GM12878 (cell line): ENCODE results near the gene SLC26A8. TPM values are rescaled to one million over a fixed set of nuclear protein-coding genes. Genes with fewer than 3 reads are reported as not detected.

Source experiments
- ATAC-seq: fragments of 200-7000 bp; cut with Tn5 transposase; 3 replicates; pipeline ENCODE4 v1.9.1; 2020; ENCODE audit warnings: mild to moderate bottlenecking, moderate library complexity
- BruUV-seq: library from RNA; stranded (reverse); fragments of 400-500 nt; replicated peaks from 2 replicates; lab custom pipeline; 2021; lab: Mats Ljungman, UMichigan
- CTCF ChIA-PET: fragments of 300-600 bp; sonication (Branson Sonifier 250); formaldehyde crosslinking; extraction: SDS; loops from one replicate; lab custom pipeline; 2021; ENCODE audit warnings: inconsistent platforms; lab: Yijun Ruan, JAX
- POLR2A ChIA-PET: fragments of 350-600 bp; formaldehyde crosslinking; extraction: SDS; loops from one replicate; lab custom pipeline; 2021; ENCODE audit warnings: inconsistent platforms; lab: Charles Lee
- RAD21 ChIA-PET: fragments of 300-600 bp; sonication (Branson Sonifier 250); formaldehyde crosslinking; loops from one replicate; lab custom pipeline; 2023; ENCODE audit warnings: antibody characterized with exemption; ENCODE audit not compliant: unreplicated experiment; lab: Charles Lee
- SMC1A ChIA-PET: fragments of 300-600 bp; sonication (Branson Sonifier 250); formaldehyde crosslinking; loops from one replicate; lab custom pipeline; 2023; ENCODE audit not compliant: unreplicated experiment, uncharacterized antibody; lab: Charles Lee
- DNase-seq: peaks from one replicate; pipeline ENCODE4 v3.0.0-alpha.2; 2011; ENCODE audit warnings: low read depth, low spot score
- FAIRE-seq: peaks from 3 replicates; lab custom pipeline; 2011; peaks lifted over from hg19 to GRCh38; lab: Jason Lieb, UNC
- H2AFZ ChIP-seq: 2 replicates; pipeline ENCODE4 v1.6.0; 2011; ENCODE audit warnings: low read depth, low read length, control low read depth; ENCODE audit not compliant: control insufficient read depth
- H3K27ac ChIP-seq: 2 replicates; pipeline ENCODE4 v1.5.1; 2011; ENCODE audit warnings: control low read depth; ENCODE audit not compliant: control insufficient read depth, insufficient read depth
- H3K27me3 ChIP-seq, 2 experiments: replicated peaks in 1 of 2; 2 replicates each; pipeline versions ENCODE4 v1.6.0 to v1.6.1; 2011; ENCODE audit warnings: low read length in 1 of 2; ENCODE audit not compliant: control insufficient read depth in 2 of 2, insufficient read depth in 2 of 2
- H3K36me3 ChIP-seq, 2 experiments: 2 replicates each; pipeline ENCODE4 v1.5.1; 2011; ENCODE audit warnings: low read length in 1 of 2; ENCODE audit not compliant: control insufficient read depth in 2 of 2, insufficient read depth in 2 of 2
- H3K4me1 ChIP-seq: 2 replicates; pipeline ENCODE4 v1.6.1; 2011; ENCODE audit warnings: mild to moderate bottlenecking, low read length, moderate library complexity, mixed read lengths; ENCODE audit not compliant: control insufficient read depth, insufficient read depth
- H3K4me2 ChIP-seq: 2 replicates; pipeline ENCODE4 v1.6.0; 2011; ENCODE audit warnings: control low read depth; ENCODE audit not compliant: control insufficient read depth, insufficient read depth
- H3K4me3 ChIP-seq: fragments of 200-600 bp; sonication (generic); 2 replicates; pipeline ENCODE4 v1.5.1; 2016
- H3K79me2 ChIP-seq: 2 replicates; pipeline ENCODE4 v1.6.0; 2011; ENCODE audit warnings: low read length; ENCODE audit not compliant: control insufficient read depth, insufficient read depth
- H3K9ac ChIP-seq: 2 replicates; pipeline ENCODE4 v1.8.0; 2011; ENCODE audit warnings: low read length, control low read depth, mixed read lengths; ENCODE audit not compliant: control insufficient read depth, insufficient read depth
- H3K9me3 ChIP-seq: replicated peaks from 3 replicates; pipeline ENCODE4 v1.5.1; 2011; ENCODE audit warnings: mild to moderate bottlenecking, low read length; ENCODE audit not compliant: control insufficient read depth, insufficient read depth
- H4K20me1 ChIP-seq: 2 replicates; pipeline ENCODE4 v1.6.0; 2011; ENCODE audit not compliant: control insufficient read depth, insufficient read depth
- ESRRA ChIP-seq: IDR thresholded peaks from 2 replicates; pipeline ENCODE4 v1.6.1; 2012; ENCODE audit warnings: mild to moderate bottlenecking, low read length, improper control_type of control experiment
- HDAC6 ChIP-seq: fragments of 200-600 bp; sonication (generic); IDR thresholded peaks from one replicate; pipeline ENCODE4 v1.8.0; 2017; ENCODE audit warnings: antibody characterized with exemption; ENCODE audit not compliant: unreplicated experiment
- KLF5 ChIP-seq: fragments of 450-650 bp; IDR thresholded peaks from 2 replicates; pipeline ENCODE4 v1.6.1; 2014; ENCODE audit warnings: mild to moderate bottlenecking; ENCODE audit not compliant: partially characterized antibody
- MEF2B ChIP-seq: fragments of 450-650 bp; IDR thresholded peaks from 2 replicates; pipeline ENCODE4 v1.6.1; 2018; ENCODE audit warnings: mild to moderate bottlenecking, moderate library complexity; ENCODE audit not compliant: partially characterized antibody, poor library complexity, severe bottlenecking
- NFIC ChIP-seq: IDR thresholded peaks from 2 replicates; pipeline ENCODE4 v1.6.1; 2012; ENCODE audit warnings: low read depth, mild to moderate bottlenecking, inconsistent platforms, low read length, moderate library complexity
- RAD51 ChIP-seq: fragments of 450-650 bp; IDR thresholded peaks from 2 replicates; pipeline ENCODE4 v1.6.1; 2016; ENCODE audit warnings: moderate library complexity, mild to moderate bottlenecking, inconsistent platforms
- RELA ChIP-seq: fragments of 450-650 bp; IDR thresholded peaks from 2 replicates; pipeline ENCODE4 v1.8.0; 2014; ENCODE audit warnings: borderline replicate concordance; ENCODE audit not compliant: partially characterized antibody
- TCF7 ChIP-seq: IDR thresholded peaks from 2 replicates; pipeline ENCODE4 v1.6.1; 2014; ENCODE audit warnings: antibody characterized with exemption, borderline replicate concordance
- WRNIP1 ChIP-seq: IDR thresholded peaks from 2 replicates; pipeline ENCODE4 v1.6.1; 2011; ENCODE audit warnings: low read depth, low read length, improper control_type of control experiment, borderline replicate concordance
- WGBS: methylation state at CpG from one replicate; pipeline ENCODE4 v1.1.6; 2016; ENCODE audit warnings: low lambda C conversion rate; ENCODE audit not compliant: insufficient replicate concordance, insufficient coverage; ENCODE audit errors: missing lambda C conversion rate; 5-methylcytosine and 5-hydroxymethylcytosine counted together
- in situ Hi-C: fragments of 300-500 bp; cut with MboI; formaldehyde crosslinking; loops from 9 replicates; pipeline ENCODE4 v1.14.3; 2018; ENCODE audit warnings: mixed read lengths
- intact Hi-C: fragments of 100-400 bp; cut with micrococcal nuclease; formaldehyde crosslinking; loops from one replicate; pipeline ENCODE4 v1.14.2; 2022; ENCODE audit not compliant: unreplicated experiment
- polyA plus RNA-seq, 11 experiments: library from polyadenylated mRNA; depleted of rRNA in 4 of 11; unstranded in 6 of 11; stranded (reverse) in 5 of 11; fragments of >200 nt; fragmentation: Nextera tagmentation in 4 of 11; fragmentation: Illumina TruSeq in 1 of 11; extraction: Ambion mirVana in 4 of 11; extraction: Trizol in 1 of 11; gene quantifications; 1 replicate in 1 of 11; 2 replicates in 10 of 11; pipeline versions ENCODE4 v1.2.1 to v1.2.3, GENCODE V29; 2011 to 2016; ENCODE audit warnings: inconsistent platforms in 2 of 11, missing spikeins in 2 of 11, low read depth in 1 of 11
- total RNA-seq, 4 experiments: library from RNA; depleted of rRNA in 3 of 4; stranded (reverse); fragments of >200 nt in 3 of 4; fragmentation: Illumina TruSeq in 1 of 4; extraction: Trizol in 1 of 4; gene quantifications; 2 replicates each; pipeline versions ENCODE4 v1.2.1 to v1.2.3, GENCODE V29; 2013 to 2021
- TF ChIP-seq, protein P1 (sequence below), 3 experiments: IDR thresholded peaks in 2 of 3; conservative IDR thresholded peaks in 1 of 3; 2 replicates each; pipeline ENCODE4 v1.5.1; 2011; ENCODE audit warnings: low read depth in 3 of 3, low read length in 3 of 3, mild to moderate bottlenecking in 3 of 3, control low read depth in 2 of 3, moderate library complexity in 2 of 3, inconsistent platforms in 1 of 3, mixed read lengths in 1 of 3; ENCODE audit not compliant: control insufficient read depth in 2 of 3, insufficient read depth in 1 of 3; ENCODE audit errors: extremely low read depth in 1 of 3
- TF ChIP-seq, protein P2 (sequence below): fragments of 450-650 bp; IDR thresholded peaks from 2 replicates; pipeline ENCODE4 v1.6.1; 2016; ENCODE audit warnings: mild to moderate bottlenecking, moderate library complexity, borderline replicate concordance
- TF ChIP-seq, protein P3 (sequence below): IDR thresholded peaks from 2 replicates; pipeline ENCODE4 v1.6.1; 2012; ENCODE audit warnings: low read length, inconsistent platforms

SLC26A8 gene
- total and polyA plus RNA-seq, 10 of the 15 experiments (the other 5 are each of a cell fraction or from before 2014, with no cell fraction given), result 0.09 to 0.95 (median 0.27) TPM; not detected in 2

DNA sequence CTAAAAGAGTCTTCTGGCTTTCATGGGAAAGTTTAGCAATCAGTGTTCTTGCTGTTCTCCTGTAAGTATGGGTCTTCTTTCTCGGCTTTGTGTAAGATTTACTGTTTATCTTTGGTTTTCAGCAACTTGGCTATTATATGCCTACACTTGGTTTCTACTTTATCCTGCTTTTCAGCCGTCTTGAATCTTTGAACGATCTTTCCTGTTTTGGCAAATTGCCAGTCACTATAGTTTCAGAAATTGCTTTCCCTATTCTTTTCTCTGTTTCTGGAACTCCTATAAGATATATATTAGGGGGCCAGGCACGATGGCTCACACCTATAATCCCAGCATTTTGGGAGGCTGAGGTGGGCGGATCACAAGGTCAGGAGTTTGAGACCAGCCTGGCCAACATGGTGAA is 89.0 kb downstream of the SLC26A8 start (continued):
- TF ChIP-seq, protein P1, sequence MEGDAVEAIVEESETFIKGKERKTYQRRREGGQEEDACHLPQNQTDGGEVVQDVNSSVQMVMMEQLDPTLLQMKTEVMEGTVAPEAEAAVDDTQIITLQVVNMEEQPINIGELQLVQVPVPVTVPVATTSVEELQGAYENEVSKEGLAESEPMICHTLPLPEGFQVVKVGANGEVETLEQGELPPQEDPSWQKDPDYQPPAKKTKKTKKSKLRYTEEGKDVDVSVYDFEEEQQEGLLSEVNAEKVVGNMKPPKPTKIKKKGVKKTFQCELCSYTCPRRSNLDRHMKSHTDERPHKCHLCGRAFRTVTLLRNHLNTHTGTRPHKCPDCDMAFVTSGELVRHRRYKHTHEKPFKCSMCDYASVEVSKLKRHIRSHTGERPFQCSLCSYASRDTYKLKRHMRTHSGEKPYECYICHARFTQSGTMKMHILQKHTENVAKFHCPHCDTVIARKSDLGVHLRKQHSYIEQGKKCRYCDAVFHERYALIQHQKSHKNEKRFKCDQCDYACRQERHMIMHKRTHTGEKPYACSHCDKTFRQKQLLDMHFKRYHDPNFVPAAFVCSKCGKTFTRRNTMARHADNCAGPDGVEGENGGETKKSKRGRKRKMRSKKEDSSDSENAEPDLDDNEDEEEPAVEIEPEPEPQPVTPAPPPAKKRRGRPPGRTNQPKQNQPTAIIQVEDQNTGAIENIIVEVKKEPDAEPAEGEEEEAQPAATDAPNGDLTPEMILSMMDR (IDR thresholded peaks at IDR 0.05 in 2 of 3, conservative IDR thresholded peaks at IDR 0.05 in 1 of 3; ENCODE audit: control insufficient read depth in 2 of 3, extremely low read depth in 1 of 3, insufficient read depth in 1 of 3, low read depth in 3 of 3, low read length in 3 of 3), result no peak
- TF ChIP-seq WRNIP1, result no peak
- TF ChIP-seq TCF7, result no peak
- no peak for TF ChIP-seq HDAC6
- no peak for TF ChIP-seq RELA
- no peak for TF ChIP-seq RAD51

DNA sequence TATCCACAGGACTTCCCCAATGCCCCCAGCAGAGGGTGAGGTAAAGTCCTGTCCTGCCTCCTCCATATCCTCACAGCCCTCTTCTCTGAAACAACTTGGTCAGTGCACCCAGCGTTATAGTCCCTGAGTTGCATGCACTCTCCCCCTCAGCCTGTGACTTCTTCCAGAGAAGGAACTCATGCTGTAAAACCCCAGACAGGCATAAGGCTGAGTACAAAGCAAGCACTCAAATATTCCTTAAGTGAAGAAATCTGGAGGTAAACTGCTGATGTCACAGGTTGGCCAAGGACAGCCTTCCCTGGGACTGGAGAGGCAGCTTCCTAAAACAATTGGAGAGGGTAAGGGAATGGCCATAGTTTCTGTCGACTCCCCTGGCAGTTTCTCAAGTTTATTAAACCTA is 90.6 kb downstream of the SLC26A8 start:
- 44% methylated on average over 2 of the region's 2 CpGs for WGBS
- RAD21 ChIA-PET, result no interaction called here

More for the DNA sequence above, 90.6 kb downstream of the SLC26A8 start:
- Histone ChIP-seq H3K4me1 (no peaks in the 10 kb centered on the region), H4K20me1 (no peaks in the 10 kb centered on the region), H3K9me3 (peaks cover 2% of the 10 kb centered on the region; the same call in 2 of the 3 replicates), H3K4me2 (no peak overlapping the region), H3K27ac (no peak overlapping the region), H3K36me3 (no peaks in the 10 kb centered on the region; a peak in 1 of 4 replicates), H3K27me3 (no peaks in the 10 kb centered on the region; a peak in 1 of 4 replicates), H2AFZ (no peak overlapping the region), H3K79me2 (no peaks in the 10 kb centered on the region), H3K9ac (no peak overlapping the region), H3K4me3 (no peak overlapping the region)
- DNase-seq, result no peak
- ATAC-seq, result no peak
- FAIRE-seq, result no peak
- ChIA-PET POLR2A (no interaction called here), SMC1A (interaction anchor here (0.6 to 0.7 kb wide), 2 partner anchors 49 to 50 kb away, joined by 3 to 4 read pairs; no protein-coding TSS in a partner anchor), CTCF (no interaction called here)
- TF ChIP-seq MEF2B (no peak), KLF5 (no peak), ESRRA (no peak), NFIC (no peak), WRNIP1 (no peak)
- TF ChIP-seq, protein P2, sequence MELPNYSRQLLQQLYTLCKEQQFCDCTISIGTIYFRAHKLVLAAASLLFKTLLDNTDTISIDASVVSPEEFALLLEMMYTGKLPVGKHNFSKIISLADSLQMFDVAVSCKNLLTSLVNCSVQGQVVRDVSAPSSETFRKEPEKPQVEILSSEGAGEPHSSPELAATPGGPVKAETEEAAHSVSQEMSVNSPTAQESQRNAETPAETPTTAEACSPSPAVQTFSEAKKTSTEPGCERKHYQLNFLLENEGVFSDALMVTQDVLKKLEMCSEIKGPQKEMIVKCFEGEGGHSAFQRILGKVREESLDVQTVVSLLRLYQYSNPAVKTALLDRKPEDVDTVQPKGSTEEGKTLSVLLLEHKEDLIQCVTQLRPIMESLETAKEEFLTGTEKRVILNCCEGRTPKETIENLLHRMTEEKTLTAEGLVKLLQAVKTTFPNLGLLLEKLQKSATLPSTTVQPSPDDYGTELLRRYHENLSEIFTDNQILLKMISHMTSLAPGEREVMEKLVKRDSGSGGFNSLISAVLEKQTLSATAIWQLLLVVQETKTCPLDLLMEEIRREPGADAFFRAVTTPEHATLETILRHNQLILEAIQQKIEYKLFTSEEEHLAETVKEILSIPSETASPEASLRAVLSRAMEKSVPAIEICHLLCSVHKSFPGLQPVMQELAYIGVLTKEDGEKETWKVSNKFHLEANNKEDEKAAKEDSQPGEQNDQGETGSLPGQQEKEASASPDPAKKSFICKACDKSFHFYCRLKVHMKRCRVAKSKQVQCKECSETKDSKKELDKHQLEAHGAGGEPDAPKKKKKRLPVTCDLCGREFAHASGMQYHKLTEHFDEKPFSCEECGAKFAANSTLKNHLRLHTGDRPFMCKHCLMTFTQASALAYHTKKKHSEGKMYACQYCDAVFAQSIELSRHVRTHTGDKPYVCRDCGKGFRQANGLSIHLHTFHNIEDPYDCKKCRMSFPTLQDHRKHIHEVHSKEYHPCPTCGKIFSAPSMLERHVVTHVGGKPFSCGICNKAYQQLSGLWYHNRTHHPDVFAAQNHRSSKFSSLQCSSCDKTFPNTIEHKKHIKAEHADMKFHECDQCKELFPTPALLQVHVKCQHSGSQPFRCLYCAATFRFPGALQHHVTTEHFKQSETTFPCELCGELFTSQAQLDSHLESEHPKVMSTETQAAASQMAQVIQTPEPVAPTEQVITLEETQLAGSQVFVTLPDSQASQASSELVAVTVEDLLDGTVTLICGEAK, result no peak
- TF ChIP-seq, protein P3, sequence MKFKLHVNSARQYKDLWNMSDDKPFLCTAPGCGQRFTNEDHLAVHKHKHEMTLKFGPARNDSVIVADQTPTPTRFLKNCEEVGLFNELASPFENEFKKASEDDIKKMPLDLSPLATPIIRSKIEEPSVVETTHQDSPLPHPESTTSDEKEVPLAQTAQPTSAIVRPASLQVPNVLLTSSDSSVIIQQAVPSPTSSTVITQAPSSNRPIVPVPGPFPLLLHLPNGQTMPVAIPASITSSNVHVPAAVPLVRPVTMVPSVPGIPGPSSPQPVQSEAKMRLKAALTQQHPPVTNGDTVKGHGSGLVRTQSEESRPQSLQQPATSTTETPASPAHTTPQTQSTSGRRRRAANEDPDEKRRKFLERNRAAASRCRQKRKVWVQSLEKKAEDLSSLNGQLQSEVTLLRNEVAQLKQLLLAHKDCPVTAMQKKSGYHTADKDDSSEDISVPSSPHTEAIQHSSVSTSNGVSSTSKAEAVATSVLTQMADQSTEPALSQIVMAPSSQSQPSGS, result no peak
- intact Hi-C loops (no loop called here), in situ Hi-C loops (no loop called here)
- no TSS peak for BruUV-seq
